GM18858 (cell line): ENCODE data around the gene IKZF2.

Experiments used
- ATAC-seq: cut with Tn5 transposase; IDR thresholded peaks from one replicate; pipeline ENCODE4 v1.9.1; 2021; ENCODE audit not compliant: unreplicated experiment

The IKZF2 gene

DNA sequence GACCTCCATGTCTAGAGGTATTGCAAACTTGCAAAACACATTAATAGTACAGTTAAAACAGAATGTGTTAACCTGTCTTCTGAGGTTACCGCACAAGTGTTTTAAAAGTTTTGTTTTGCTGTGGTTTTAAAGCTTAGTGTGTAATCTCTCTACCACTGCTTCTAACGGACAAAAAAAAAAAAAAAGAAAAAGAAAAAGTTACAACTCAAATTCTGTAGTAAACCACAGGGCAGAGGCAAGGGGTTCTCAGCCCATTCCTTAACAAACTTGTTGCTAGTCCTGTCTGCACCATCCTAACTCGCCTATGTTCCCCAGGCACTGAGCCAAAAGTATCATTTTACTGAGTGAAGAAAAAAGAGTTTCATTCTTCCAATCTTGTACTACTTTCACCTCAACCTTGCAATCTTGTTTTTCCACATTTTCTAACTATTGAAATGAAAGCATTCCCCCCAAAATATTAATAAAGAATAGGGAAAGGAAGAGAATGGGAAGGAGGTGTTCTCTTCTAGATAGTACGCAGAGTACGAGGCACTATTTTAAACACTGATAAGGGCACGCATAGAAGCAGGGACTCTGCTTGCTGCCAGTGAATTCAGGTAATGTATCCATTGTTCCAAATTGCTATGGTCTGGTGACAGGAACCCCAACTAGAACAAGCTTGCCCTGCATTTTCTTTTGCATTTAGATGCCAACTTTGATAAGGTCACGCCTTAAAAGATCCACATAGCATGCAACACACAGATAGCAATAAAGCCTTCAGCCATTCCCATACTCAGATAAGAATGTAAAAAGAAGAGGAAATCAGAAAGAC is 47.1 kb downstream of the IKZF2 start:
- ATAC-seq = no peak

DNA sequence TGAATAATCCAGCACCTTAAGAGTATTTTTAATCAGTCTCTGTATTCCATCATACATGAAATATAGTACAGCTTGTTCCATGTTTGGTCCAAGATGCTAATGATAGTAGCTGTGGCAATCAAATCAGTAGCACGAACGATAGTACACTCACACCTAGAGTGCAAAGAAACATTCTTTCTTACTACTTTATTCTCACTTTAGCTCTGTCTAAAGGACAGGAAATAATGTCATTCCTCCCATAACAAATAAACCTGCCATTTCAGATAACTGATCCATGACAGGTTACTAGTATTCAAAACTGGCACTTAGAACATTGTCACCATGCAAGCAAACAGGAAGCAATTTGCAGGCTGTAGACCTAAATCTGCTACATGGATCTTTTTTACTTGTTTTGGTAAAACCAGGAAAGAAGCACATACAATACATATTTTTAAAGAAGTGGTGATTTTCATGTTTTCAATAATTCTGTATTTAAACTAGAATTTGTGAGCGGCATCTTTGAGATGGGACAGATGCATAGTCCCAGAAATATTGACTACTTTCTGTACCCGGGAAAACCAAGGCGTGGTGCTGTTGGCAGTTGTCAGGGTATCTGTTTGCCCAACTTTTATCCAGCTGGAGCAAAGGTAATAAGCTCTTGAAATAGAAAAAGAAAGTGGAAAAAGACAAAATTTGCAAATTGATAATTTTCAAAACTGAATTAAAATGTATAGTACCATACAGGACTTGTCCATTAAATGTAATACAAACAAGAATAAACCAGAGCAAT is 49.5 kb downstream of the IKZF2 start:
- no peak for ATAC-seq

DNA sequence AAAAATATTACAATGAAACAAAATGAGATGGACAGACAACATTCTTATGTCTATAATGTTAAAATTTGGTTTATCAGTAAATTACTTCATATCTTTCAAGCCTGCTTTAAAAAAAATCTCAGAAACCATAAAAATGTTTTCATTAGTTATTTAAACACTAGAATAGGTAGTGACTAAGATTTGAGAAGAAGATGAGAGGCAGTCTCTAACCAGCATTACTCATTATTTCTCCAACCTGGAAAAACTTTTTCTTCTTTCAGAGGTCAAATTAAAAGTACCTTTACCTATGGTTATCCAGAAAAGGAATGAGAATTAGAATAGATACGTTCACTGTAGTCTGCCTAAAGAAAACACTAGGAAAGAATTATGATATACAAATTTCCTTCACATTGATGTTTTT is 50.3 kb downstream of the IKZF2 start:
- ATAC-seq = no peak

DNA sequence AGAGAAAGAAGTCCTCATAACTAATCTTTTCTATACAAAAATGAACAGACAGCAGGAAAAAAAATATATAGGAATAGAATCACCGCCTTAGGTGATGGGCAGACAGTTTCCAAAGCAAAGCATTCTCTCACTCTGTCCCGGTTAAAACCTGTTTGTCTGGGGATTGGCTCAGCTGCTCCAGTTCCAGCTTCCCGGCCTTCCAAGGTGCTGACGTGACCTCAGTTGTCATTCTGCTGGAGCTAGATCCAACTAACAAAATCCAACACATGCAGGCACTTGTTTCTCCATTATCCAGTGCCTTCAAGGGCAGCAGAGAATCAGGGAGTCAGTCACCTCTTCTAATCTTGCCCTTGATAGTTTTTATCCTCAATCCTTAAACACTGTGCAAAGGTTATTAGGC is 52.8 kb downstream of the IKZF2 start:
- no peak for ATAC-seq

DNA sequence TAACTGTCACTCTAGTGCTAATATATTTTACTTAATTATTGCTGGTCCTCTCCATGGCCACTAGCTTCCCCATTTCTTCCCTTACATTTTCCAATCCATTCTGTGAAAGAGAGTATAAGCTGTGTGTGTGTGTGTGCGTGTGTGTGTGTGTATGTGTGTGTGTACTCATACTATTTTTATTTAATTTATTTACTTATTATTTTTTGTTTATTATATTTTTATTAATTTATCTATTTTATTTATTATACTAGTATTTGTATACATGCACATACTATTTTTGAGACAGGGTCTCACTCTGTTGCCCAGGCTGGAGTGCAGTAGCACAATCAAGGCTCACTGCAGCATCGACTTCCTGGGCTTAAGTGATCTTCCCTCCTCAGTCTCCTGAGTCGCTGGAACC is 59.6 kb downstream of the IKZF2 start:
- no peak for ATAC-seq

DNA sequence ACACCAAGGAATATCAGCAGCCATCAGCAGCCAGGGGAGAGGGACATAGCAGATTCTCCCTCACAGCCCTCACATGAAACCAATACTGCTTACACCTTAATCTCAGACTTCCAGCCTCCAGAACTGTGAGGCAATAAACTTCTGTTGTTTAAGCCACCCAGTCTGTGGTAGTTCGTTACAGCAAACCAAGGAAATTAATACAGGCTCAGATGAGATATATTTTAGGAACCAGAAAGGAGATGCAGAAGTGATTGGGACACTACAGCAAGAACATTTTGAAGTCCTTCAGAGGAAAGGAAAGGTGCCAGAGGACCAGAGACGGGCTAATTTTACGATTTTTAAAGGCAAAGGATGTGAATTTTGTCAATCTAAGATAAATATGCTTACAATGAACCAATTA is 60.6 kb downstream of the IKZF2 start:
- ATAC-seq = no peak

DNA sequence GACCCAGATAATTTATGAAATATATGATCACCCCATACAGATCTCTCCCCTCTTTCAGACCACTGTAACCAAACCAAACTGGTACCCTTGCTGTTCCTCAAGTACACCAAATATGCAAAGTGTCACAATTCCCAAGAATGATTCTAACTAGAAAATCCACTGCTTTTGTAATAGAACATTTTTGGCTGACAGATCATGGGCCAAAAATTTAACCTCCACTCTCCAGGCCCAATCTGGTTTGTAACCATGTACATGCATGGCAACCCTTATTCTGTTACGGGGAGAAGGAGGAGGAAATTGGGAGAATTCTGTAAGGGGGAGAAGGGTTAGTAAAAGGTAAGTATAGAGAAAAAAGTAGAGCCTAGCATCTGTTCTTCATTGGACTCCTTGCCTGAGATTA is 62.0 kb downstream of the IKZF2 start:
- ATAC-seq = no peak

DNA sequence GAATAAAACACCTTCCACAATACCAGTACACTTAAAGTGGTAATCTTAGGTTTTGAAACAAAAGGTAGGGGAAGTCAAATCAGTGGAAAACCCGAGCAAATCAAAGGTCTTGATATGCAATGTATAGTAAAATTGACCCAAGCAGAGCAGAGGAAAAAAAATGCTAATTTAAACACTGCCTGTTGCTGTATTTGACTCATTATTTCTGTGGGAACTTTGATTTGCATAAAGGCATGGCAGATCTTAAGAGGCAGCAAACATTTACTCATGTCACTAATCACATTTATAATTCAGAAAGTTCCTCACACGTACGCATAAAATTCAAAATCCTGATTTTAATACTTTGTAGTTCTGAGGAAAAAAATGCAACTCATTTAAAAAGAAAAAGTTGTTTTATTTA is 64.4 kb downstream of the IKZF2 start:
- no peak for ATAC-seq

DNA sequence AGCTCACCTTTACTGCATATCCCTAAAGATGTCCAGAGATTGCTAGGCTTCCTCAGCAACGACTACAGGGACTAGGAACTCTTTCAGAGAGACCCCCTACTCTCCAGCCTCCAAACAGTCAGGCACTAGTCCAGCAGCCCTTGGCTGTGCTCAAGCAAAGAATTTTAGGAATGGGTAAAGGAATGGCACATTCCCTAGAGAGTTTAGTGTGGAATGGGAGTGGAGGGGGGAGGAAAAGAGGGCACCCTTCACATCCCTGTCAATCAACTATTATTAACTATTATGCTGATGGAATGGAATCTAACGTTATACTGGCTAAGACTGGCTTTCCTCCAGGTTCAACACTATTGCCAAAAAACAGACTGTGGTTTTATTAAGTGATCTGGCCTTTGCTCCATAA is 64.8 kb downstream of the IKZF2 start:
- ATAC-seq = no peak

DNA sequence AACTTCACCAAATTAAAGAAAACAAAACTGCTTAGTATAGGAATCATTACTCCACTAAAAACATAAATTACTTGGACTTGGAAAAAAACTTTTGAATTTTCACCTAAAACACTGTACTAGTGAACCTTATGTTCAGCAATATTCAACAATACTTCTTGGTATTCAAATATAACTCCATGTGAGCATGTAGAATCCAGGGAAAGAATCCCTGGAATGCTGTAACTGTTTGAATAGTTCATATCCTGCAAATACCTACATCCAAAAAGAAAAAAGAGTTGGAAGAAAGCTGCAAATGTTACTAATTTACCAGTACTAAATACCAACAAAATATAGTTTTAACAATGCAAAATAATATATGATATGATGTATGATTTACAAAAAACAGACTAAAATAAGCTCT is 65.4 kb downstream of the IKZF2 start:
- no peak for ATAC-seq

DNA sequence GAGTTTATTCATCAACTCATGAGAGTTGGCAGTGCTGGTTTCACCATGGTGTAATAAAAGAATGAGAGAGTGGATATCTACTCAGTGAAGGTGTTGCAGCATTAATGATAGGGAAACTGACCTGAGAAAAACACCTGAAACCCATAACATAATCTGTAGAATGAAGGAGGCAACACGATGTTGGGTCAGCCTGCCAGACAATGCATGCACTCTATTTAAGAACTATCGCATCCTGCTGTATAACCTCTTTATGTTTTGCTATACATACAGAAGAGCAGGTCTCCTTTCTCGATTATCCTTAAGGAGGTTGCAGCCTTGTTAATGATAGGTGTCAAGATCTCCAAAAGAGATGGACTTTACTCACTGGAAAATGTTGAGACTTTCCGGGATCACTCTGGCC is 65.9 kb downstream of the IKZF2 start:
- ATAC-seq = no peak

DNA sequence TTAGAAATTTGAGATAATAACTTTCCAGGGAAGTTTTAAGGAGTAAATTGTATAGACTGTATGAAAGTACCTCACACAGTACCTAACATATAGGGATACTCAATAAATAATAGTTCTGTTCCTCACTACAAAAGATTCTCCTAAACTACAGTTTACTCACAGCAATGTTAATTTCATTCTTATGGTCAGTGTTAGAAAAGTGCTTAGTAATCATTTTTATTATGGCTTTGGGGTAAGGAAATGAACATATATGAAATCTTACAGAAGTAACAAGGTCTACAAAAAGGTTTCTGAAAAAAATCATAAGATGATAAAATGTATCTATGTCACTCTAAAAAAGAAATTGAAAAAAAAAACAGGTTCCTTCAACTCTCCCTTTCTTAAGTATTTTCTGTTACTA is 67.2 kb downstream of the IKZF2 start:
- no peak for ATAC-seq

DNA sequence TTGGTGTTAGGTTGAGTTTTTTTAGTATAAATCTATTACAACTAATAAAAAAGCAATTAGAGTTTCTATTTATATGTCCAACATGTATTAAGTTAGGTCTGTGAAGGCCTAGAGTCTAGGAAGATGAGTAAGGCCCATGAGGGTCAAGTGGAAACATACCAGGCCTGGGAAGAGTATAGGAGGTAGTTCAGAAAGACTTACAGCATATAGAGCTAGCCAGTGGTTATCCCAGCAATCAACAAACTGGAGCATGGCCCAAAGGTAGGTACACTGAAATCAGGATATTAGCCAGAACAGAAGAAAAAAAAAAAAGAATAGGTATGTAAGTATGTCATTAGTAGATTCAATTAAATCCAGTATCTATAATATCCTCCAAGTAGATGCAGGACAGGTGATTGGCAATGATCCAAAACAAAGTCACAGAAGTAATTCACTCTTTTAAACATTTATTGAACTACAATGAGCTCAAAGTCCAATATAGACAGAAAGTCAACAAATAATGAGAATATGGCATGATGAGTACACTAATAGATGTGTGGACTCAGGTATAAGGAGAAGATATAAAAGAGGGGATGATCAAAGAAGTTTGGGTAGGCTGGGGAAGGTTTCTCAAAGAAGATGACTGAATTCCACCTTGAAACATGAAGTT is 70.3 kb downstream of the IKZF2 start:
- no peak for ATAC-seq

DNA sequence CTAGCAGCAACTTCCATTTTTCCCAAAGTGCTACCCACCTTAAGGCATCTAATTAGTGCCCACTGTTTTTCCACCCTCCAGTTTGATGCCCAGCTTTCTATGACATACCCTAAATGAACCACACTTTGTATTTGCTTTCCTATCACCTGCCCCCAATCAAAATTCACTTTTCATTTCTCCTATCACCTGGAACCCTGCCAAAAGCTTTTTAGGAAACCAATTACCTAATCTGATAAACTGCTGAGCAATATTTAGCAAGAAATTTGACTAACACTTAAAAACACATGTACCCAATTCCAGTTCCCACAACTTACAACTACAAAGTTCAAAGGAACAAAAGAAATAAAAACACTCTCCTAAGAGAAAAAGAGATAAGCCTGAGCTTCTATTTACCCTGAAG is 71.7 kb downstream of the IKZF2 start:
- ATAC-seq = no peak

DNA sequence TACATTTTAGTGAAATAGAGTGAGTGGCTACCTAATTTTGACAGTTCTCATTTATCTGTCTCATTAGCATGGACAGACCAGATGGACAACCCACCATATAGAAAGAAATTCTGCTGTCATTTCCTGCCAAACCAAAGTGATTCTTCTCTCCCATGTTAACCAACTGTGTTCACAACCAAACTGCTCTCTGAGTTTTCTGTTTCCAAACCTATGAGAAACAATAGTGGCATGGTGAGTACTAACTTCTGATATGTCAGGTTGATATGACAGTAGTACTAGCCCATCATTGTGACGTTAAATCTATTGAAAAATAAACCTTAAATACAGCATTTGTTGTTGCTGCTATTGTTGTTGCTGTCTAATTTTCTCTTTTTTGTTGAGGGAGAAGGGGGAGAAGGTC is 72.7 kb downstream of the IKZF2 start:
- ATAC-seq = no peak

DNA sequence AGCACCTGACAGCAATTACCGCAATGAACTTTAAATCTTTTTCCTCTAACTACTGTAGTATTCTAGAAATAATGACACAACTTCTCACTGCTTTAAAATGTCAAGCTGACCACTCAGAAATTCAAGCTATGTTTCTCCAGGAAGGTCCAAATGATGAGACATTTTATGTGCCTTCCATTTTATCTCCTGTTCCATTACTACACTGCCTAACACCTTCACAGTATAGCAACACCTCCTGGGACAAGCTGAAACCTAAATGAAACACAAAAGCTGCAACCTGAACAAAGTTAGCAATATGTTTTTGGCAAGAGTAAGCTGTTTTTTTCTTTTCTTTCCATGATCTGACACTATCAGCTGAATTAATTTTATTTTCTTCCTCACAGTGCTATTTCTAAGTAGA is 81.9 kb downstream of the IKZF2 start:
- no peak for ATAC-seq

DNA sequence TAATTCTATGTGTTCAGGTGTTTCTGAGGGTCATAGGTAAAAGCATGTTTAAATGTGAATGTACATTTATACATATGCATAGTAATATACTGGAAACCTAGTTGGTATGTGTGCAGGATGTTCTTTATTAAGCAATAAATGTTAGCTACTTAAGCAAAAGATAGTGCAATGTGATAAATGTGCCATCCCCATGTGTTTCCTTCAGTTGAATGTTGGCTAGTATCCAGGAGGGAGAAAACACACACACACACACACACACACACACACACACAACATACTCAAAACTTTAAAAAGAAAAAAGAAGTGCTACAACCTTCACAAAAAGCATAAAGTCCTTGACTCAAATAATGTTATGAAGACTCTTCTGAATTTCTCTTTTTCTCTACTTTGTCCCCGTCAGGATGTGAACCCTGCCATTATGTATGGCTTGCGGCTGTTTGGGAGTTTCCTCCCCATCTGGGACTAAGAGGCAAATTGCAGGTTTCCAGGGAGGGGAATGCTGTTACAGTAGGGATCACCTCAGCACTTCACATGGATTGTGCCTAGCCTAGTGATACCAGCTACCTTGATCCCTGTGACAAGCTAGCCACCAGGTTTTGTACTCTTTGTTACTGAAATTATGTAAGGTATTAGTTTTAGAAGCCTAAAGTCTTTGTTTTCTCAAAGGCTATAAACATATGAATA is 82.6 kb downstream of the IKZF2 start:
- no peak for ATAC-seq

DNA sequence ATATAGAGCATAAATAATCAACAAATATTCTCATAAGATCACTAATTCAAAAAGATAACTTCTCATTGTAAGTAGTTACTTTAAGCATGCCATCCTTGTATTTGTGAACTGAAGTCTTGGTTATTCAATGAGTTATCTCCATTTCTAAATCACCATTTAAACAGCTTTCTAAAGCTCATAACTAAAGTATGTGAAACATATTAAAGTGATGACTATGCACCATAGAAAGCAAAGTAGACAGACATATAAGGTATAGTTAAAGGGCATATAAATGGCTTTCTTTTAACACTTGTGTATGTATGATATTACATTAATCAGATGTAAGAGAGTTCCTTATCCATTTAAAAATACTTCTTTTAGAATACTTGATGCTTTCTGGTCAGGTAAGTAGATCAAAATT is 83.5 kb downstream of the IKZF2 start:
- no peak for ATAC-seq

DNA sequence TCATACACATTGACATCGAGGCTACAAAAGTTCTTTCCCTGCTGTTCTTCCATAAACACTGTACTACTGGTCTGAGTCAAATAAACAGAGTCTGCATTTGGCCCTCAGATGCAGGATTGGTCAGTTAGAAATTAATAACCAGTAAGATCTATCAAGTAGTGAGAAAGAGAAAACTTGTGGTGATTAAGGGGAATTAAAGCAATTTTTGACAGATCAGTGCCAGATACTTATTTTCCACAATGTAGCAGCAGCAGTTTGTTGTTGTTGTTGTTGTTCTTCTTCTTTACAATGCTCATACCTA is 85.0 kb downstream of the IKZF2 start:
- ATAC-seq = no peak

DNA sequence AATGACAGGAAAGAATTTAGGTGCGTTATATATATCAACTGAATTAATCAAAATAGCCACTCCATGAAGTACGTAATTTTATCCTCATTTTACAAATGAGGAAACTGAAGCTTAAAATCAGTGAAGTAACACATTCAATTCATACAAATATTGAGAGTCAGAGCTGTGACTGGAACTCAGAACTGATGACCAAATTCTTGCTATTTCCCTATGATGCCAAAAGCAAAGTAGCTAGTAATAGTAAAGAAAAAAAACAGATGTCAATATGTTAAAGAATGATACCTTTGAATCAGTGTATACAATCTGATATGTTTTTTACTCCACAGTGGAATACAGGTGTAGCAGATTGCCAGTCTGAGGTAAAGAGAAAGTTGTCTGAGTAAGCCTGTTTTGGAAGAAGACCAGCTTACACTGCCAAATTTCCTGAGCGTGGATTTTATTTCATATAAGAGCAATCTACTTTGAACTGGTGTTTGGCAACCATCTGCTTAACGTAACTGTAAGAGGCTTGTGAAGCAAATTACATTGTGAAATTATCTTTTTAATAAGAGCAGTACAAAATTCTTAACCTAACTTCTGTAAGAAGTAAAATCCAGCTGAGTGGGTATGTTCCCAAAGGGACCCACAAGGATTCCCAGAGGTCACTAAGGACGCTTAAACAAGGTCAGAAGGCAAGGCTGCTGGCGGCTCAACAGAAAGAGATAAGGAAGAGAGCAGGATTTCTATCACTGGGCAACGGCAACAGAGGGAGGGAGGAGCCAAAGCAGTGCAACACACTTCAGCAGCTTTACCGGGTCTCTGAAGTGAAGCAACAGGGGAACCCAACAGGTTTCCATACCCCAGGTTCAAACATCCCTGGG is 85.6 kb downstream of the IKZF2 start:
- ATAC-seq = peak; percentile 54

DNA sequence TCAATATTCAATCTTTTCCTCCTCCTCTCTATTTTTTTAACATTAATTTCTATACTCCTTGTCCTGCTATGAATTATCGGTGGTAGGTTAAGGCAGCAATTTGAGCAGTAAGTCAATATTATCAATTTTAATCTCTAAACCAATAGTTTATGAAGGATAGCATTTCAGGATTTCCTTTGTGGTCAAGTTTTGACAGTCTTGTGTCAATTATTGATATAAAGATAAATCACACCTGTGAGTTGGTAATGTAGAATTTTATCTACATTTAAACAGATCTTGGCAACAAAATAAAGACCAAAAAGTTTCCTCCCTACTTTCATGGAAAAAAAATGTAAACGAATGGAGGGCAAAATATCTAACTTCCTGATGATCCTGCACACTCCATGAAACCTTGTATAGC is 87.3 kb downstream of the IKZF2 start:
- ATAC-seq = no peak
